ENCODE data around the gene PRX.
"Not testable (repeated sequence)": the region's sequence is repeated elsewhere in the genome, so short reads cannot be mapped to it uniquely, and the experiment has no call there.

The PRX gene

GRCh38 chr19:40441719-40442253 lies 28.6 kb upstream of the PRX start:
- no peak for DNase-seq (ENCODE audit: low read depth)

DNA sequence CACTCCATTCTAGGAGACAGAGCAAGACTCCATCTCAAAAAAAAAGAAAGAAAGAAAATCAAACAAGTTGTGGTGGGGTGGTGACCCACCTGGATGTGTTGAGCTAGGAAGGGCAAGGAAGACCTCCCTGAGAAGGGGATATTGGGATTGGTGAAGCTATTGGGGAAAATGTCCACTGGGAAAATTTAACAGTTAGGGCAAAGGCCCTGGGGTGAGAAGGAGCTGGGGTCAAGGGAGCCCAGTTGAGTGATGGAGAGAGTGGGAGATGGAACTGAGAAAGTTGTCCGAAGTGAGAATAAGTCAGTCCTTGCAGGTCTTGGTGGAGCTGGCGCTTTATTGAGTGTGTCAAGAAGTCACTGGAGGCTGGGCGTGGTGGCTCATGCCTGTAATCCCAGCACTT lies 25.1 kb upstream of the PRX start:
- no peak for DNase-seq (ENCODE audit: low read depth)

DNA sequence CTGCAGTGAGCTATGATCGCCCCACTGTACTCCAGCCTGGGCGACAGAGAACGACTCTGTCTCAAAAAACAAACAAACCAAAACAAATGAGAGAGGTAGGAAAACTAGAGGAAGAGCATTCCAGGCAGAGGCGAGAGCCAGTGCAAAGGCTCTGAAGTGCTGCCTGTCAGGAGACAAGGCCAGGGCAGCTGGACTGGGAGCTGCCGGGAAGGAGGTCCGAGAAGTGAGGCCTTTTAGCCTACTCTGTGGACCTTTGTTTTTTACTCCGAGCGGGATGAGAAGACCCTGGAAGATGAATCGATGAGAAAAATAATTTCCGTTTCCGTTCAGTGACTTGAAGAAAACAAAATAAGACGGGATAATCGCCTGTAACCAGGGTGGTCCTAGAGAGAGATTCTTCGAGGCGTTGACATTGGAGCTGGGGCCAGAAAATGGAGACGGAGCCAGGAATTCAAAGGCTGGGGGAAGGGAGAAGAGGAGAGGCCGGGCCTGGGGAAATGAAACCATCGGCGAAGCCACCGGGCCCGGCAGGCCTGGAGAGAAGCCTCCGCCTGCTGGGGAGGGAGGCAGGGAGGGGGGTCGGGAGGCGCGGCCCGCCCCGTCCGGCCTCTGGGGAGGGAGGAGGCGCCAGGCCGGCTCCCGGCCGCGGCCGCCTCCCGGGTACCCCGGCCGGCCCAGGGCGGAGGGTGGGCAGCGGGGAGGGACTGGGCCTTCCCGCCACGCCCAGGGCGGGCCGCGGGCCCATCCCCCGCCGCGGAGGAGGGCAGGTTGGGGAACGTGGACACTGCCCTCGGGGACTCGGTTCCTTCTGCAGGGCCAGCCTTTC lies 20.4 kb upstream of the PRX start:
- no peak for DNase-seq (ENCODE audit: low read depth)

GRCh38 chr19:40432760-40433159 lies 19.6 kb upstream of the PRX start:
- DNase-seq (ENCODE audit: low read depth), result not testable (repeated sequence)

DNA sequence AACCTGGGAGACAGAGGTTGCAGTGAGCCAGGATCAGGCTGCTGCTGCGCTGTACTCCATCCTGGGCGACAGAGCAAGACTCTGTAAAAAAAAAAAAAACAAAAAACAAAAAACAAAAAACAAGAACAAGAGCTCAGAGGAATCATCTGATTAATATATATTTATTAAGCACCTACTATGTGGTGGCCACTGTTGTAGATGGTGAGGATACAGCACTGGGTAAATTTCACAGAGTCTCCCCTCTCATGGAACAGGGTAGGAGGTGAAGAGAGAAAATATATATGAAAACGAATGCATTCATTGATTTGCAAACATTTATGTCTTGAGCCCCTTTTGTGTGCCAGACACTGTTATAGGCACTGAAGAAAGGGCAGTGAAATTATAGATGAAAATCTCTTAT lies 18.5 kb upstream of the PRX start:
- DNase-seq (ENCODE audit: low read depth), result no peak

GRCh38 chr19:40430242-40430641 lies 17.1 kb upstream of the PRX start:
- DNase-seq (ENCODE audit: low read depth), result not testable (repeated sequence)

DNA sequence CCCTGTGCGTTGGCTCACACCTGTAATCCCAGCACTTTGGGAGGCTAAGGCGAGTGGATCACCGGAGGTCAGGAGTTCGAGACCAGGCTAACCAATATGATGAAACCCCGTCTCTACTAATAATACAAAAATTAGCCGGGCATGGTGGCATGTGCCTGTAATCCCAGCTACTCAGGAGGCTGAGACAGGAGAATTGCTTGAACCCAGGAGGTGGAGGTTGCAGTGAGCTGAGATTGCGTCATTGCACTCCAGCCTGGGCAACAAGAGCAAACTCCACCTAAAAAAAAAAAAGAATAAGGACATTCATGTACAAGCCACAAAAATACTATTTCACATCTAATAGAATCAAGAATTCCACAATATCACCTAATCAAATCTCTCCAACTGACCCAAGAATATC lies 15.0 kb upstream of the PRX start:
- not testable (repeated sequence) for DNase-seq (ENCODE audit: low read depth)

DNA sequence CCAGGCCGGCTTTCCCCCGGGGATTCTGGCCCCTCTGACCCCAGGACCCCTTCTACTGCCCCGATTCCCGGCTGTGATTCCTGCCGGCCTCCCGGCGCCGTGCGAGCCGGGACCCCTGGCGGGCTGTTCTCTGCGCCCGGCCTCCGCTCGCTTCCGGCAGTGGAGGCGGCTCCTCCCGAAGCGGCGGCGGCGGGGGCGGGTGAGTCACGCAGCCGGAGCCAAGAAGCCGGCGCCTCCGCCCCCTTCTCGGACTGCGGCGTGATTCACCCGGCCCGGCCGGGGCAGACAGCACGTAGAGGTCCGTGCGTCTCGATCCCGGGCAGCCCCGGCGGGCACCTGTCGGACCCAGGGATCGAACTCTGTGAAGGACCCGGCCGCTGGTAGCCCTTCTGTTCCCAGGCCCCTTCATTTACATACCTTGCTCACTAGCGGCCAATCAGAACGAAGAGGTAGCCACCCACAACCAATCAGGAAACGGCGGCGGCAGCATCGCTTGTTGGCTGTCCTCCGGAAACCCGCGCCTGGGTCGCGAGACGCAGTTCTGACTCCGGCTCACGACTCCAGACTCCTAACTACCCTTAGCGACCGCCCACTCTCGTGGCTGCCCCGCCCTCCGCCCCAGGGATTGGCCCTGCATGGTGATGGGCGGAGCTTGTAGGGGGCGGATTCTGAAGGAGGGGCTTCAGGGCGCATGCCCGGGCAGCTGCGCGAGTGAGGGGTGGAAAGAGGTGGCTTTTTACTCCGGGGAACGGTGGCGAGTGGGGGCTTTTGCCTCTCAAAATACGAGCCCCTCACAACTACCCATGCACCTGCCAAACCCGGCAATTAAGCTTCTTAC lies 12.5 kb upstream of the PRX start, which contains the start of gene SERTAD1:
Gene SERTAD1 (minus strand): TSS at position 543 of the 838 bp plus-strand sequence. CDS start 2,446 bp downstream, outside the sequence.
- peak; percentile 100 for DNase-seq (ENCODE audit: low read depth)

- no peak for DNase-seq (ENCODE audit: low read depth)
Observed at GRCh38 chr19:40424637-40425449, 11.7 kb upstream of the PRX start.

GRCh38 chr19:40423938-40424337 lies 10.8 kb upstream of the PRX start:
- DNase-seq (ENCODE audit: low read depth), result no peak

DNA sequence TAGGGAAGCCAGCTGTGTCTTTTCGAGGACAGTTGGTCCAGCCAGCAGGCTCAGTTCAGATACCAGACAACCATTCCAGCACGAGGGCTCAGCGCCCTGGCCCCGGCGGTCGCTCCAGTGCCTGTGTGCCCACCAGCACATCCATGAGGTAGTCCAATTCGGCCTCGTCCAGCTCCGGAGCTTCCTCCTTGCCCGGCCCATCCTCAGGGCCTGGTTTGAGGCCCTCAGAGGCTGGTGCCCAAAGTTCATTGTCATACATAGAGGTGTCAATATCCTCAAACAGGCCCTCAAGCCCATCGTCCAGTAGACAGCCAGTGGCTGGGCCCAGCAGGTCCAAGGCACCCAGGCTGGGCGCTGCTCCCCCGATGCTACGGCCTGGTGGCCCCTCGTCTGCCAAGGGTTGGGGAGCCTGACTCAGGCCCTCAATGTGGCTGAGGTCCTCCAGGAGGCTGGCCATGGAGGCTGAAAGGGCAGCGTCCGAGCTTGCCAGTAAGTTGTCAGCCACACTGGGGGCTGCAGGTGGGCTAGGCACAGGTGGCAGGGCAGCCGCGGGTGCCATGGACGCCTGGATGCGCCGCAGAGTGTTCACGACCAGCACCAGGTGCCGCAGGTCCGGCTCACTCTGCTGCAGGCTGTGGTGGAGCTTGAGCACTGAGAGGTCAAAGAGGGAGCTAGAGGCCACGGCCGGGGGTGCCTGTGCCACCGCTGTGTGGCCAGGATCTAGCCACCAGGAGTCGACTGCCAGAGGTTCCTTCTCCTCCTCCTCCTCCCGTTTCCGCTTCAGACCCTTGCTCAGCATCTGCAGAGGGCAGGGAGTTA lies 9.8 kb upstream of the PRX start:
- DNase-seq (ENCODE audit: low read depth), result no peak

DNA sequence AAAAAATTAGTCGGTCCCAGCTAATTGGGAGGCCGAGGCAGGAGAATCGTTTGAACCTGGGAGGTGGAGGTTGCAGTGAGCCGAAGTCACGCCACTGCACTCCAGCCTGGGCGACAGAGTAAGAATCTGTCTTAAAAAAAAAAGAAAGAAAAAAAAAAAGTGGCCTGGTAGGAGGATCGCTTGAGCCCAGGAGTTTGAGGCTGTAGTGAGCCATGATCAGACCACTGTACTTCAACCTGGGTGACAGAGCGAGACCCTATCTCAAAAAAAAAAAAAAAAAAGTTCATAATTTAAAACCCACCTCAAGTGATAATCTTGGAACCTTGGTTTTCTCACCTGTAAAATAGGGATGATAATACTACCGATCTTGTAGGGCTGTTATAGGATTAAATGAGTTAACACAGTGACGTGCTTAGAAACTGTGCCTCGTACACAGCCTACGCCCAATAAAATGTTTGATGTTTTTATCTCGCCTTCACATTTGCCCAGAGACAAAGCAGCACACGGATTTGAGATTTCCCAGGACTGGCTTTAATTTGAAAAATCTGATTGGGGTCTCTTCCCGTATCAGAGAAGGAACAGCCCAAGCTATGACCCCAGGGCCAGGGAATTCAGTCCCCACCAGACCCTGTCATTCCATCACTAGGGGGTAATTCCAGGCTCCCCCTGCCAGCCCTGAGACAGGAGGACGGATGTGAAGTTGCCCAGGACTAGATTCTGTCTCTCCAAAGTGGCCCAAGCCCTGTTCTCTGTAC lies 9.0 kb upstream of the PRX start:
- no peak for DNase-seq (ENCODE audit: low read depth)

- DNase-seq (ENCODE audit: low read depth), result peak; percentile 67
Observed at GRCh38 chr19:40420766-40421765, 7.9 kb upstream of the PRX start.

GRCh38 chr19:40420451-40420765 lies 7.2 kb upstream of the PRX start:
- no peak for DNase-seq (ENCODE audit: low read depth)

GRCh38 chr19:40419780-40420179 lies 6.6 kb upstream of the PRX start:
- no peak for DNase-seq (ENCODE audit: low read depth)

GRCh38 chr19:40419066-40419612 lies 6.0 kb upstream of the PRX start:
- DNase-seq (ENCODE audit: low read depth), result no peak

GRCh38 chr19:40418040-40418439 lies 4.9 kb upstream of the PRX start:
- no peak for DNase-seq (ENCODE audit: low read depth)

GRCh38 chr19:40417643-40417981 lies 4.4 kb upstream of the PRX start:
- DNase-seq (ENCODE audit: low read depth), result no peak
